ENCODE measurements around the gene TFAP2B. TPM values are rescaled to one million over a fixed set of nuclear protein-coding genes. Genes with fewer than 3 reads are reported as not detected.

The TFAP2B gene
- total RNA-seq, 1 donor from 2014 or later = not detected

DNA sequence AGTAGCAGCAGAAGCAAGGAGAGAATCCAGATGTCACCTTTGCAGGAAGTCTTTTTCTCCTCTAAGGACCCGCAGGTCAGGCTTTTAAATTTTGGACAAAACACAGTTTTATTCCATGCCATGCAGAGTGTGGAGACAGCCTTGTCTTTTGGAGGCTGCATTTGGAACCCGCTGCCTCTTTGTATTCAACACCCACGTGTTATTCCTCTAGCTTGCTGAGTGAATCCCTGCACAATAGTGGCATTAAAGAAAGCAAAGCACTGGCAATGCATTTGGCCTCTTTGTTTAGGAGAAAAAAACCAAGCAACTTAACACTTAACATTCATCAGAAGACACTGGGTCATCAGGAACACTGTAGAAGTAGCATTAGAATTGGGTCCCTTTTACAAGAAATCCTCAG is 43.5 kb downstream of the TFAP2B start:
- no peaks in the 10 kb centered on the region for H3K79me2 ChIP-seq (ENCODE audit: insufficient read depth, low read length)
- no peaks in the 10 kb centered on the region for H3K27me3 ChIP-seq (ENCODE audit: insufficient read depth, low read length)
- Mint-ChIP-seq H3K36me3 (ENCODE audit: low read depth, unreplicated experiment) (no peaks in the 10 kb centered on the region), H3K9me3 (ENCODE audit: unreplicated experiment) (no peaks in the 10 kb centered on the region), H3K4me3 (ENCODE audit: unreplicated experiment) (no peak overlapping the region), H3K27ac (ENCODE audit: unreplicated experiment) (no peak overlapping the region), H3K27me3 (ENCODE audit: low read depth, unreplicated experiment) (peaks cover 8% of the 10 kb centered on the region), H3K4me1 (ENCODE audit: low read depth, unreplicated experiment) (peaks cover 2% of the 10 kb centered on the region)
- H3K27ac ChIP-seq (ENCODE audit: low read depth, low read length) = no peak overlapping the region
- no peaks in the 10 kb centered on the region for H3K9me3 ChIP-seq (ENCODE audit: insufficient read depth, low read depth, low read length)
- no peak overlapping the region for H3K4me3 ChIP-seq (ENCODE audit: insufficient read depth, low read depth, low read length)
- no peak for DNase-seq (ENCODE audit: low read depth)
- no peaks in the 10 kb centered on the region for H3K36me3 ChIP-seq (ENCODE audit: insufficient read depth, low read length)
- no peak overlapping the region for H3K4me2 ChIP-seq (ENCODE audit: low read length)
- H3K9ac ChIP-seq (ENCODE audit: low read length) = no peak overlapping the region
- no peak overlapping the region for H2AFZ ChIP-seq (ENCODE audit: low read depth, low read length)
- no peaks in the 10 kb centered on the region for H4K20me1 ChIP-seq (ENCODE audit: insufficient read depth, low read length)
- no peak for FAIRE-seq
- no peak for TF ChIP-seq CTCF (IDR thresholded peaks at IDR 0.05; ENCODE audit: insufficient read depth, low read depth, low read length)
- TF ChIP-seq EZH2 (IDR thresholded peaks at IDR 0.05; ENCODE audit: insufficient read depth, low read length) = no peak
- H3K4me1 ChIP-seq (ENCODE audit: insufficient read depth, low read length) = no peaks in the 10 kb centered on the region

GRCh38 chr6:50864601-50865000 is 45.9 kb downstream of the TFAP2B start:
- Mint-ChIP-seq H3K9me3 (ENCODE audit: unreplicated experiment) (no peaks in the 10 kb centered on the region), H3K4me1 (ENCODE audit: low read depth, unreplicated experiment) (peaks cover 2% of the 10 kb centered on the region), H3K27me3 (ENCODE audit: low read depth, unreplicated experiment) (peaks cover 1% of the 10 kb centered on the region), H3K4me3 (ENCODE audit: unreplicated experiment) (no peak overlapping the region), H3K36me3 (ENCODE audit: low read depth, unreplicated experiment) (no peaks in the 10 kb centered on the region), H3K27ac (ENCODE audit: unreplicated experiment) (no peak overlapping the region)
- Histone ChIP-seq H2AFZ (ENCODE audit: low read depth, low read length) (no peak overlapping the region), H3K4me1 (ENCODE audit: insufficient read depth, low read length) (no peaks in the 10 kb centered on the region), H3K27ac (ENCODE audit: low read depth, low read length) (no peak overlapping the region), H3K9ac (ENCODE audit: low read length) (no peak overlapping the region), H3K9me3 (ENCODE audit: insufficient read depth, low read depth, low read length) (no peaks in the 10 kb centered on the region), H3K27me3 (ENCODE audit: insufficient read depth, low read length) (no peaks in the 10 kb centered on the region), H3K4me3 (ENCODE audit: insufficient read depth, low read depth, low read length) (no peak overlapping the region), H3K4me2 (ENCODE audit: low read length) (no peak overlapping the region), H3K36me3 (ENCODE audit: insufficient read depth, low read length) (no peaks in the 10 kb centered on the region), H3K79me2 (ENCODE audit: insufficient read depth, low read length) (no peaks in the 10 kb centered on the region), H4K20me1 (ENCODE audit: insufficient read depth, low read length) (no peaks in the 10 kb centered on the region)
- TF ChIP-seq CTCF (IDR thresholded peaks at IDR 0.05; ENCODE audit: insufficient read depth, low read depth, low read length) (no peak), EZH2 (IDR thresholded peaks at IDR 0.05; ENCODE audit: insufficient read depth, low read length) (no peak)
- no peak for DNase-seq (ENCODE audit: low read depth)
- FAIRE-seq = no peak

DNA sequence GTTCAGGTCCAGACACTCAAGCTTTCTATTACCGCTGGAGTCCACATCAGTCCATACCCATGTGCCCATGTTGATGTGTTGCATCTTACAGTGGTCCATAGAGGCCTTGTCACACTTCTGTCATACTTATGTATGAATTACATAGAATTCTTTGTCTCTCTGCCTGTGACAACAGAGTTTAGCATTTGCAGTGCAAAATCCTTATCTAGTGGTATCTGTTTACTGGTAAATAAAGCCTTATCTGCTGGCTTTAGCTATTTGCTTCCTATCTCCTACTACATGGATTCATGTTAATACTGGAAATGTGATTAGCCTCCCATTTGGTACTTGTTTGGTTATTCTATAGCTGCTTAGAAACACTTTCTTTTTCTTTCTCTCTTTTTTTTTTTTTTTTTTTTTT is 49.8 kb downstream of the TFAP2B start:
- FAIRE-seq = no peak
- no peak for DNase-seq (ENCODE audit: low read depth)
- no peak overlapping the region for H2AFZ ChIP-seq (ENCODE audit: low read depth, low read length)
- no peaks in the 10 kb centered on the region for H3K36me3 Mint-ChIP-seq (ENCODE audit: low read depth, unreplicated experiment)
- H3K79me2 ChIP-seq (ENCODE audit: insufficient read depth, low read length) = no peaks in the 10 kb centered on the region
- no peaks in the 10 kb centered on the region for H3K9me3 ChIP-seq (ENCODE audit: insufficient read depth, low read depth, low read length)
- no peak overlapping the region for H3K4me2 ChIP-seq (ENCODE audit: low read length)
- H3K27me3 ChIP-seq (ENCODE audit: insufficient read depth, low read length) = no peaks in the 10 kb centered on the region
- H3K4me3 ChIP-seq (ENCODE audit: insufficient read depth, low read depth, low read length) = no peak overlapping the region
- TF ChIP-seq EZH2 (IDR thresholded peaks at IDR 0.05; ENCODE audit: insufficient read depth, low read length) (no peak), CTCF (IDR thresholded peaks at IDR 0.05; ENCODE audit: insufficient read depth, low read depth, low read length) (no peak)
- no peaks in the 10 kb centered on the region for H3K9me3 Mint-ChIP-seq (ENCODE audit: unreplicated experiment)
- H3K27me3 Mint-ChIP-seq (ENCODE audit: low read depth, unreplicated experiment) = peaks cover 1% of the 10 kb centered on the region
- H3K27ac ChIP-seq (ENCODE audit: low read depth, low read length) = no peak overlapping the region
- H4K20me1 ChIP-seq (ENCODE audit: insufficient read depth, low read length) = no peaks in the 10 kb centered on the region
- no peak overlapping the region for H3K9ac ChIP-seq (ENCODE audit: low read length)
- no peak overlapping the region for H3K4me3 Mint-ChIP-seq (ENCODE audit: unreplicated experiment)
- peaks cover 9% of the 10 kb centered on the region for H3K4me1 Mint-ChIP-seq (ENCODE audit: low read depth, unreplicated experiment)
- H3K27ac Mint-ChIP-seq (ENCODE audit: unreplicated experiment) = no peak overlapping the region
- H3K36me3 ChIP-seq (ENCODE audit: insufficient read depth, low read length) = no peaks in the 10 kb centered on the region
- H3K4me1 ChIP-seq (ENCODE audit: insufficient read depth, low read length) = no peaks in the 10 kb centered on the region

Measured in astrocyte (in vitro differentiated cells and primary cell).